Left ventricle myocardium inferior (tissue), 1 donor: ENCODE data around the gene ZNF768. TPM values are rescaled to one million over a fixed set of nuclear protein-coding genes. Genes with fewer than 3 reads are reported as not detected.

Source experiments
- DNase-seq: peaks from one replicate; pipeline ENCODE4 v3.0.0-alpha.2; 2020
- H3K27ac ChIP-seq: fragments of 200-600 bp; replicated peaks from 2 replicates; pipeline ENCODE4 v1.8.0; 2021
- H3K27me3 ChIP-seq: fragments of 200-600 bp; 2 replicates; pipeline ENCODE4 v1.8.0; 2021; ENCODE audit warnings: low read depth
- H3K36me3 ChIP-seq: fragments of 200-600 bp; 2 replicates; pipeline ENCODE4 v1.8.0; 2021
- H3K4me1 ChIP-seq: fragments of 200-600 bp; 2 replicates; pipeline ENCODE4 v1.8.0; 2021
- H3K4me3 ChIP-seq: fragments of 200-600 bp; 2 replicates; pipeline ENCODE4 v1.8.0; 2021; ENCODE audit warnings: mild to moderate bottlenecking, moderate library complexity
- H3K9me3 ChIP-seq: fragments of 200-600 bp; replicated peaks from 2 replicates; pipeline ENCODE4 v1.8.0; 2021
- CTCF ChIP-seq: fragments of 200-600 bp; IDR thresholded peaks from 2 replicates; pipeline ENCODE4 v1.8.0; 2021; ENCODE audit warnings: antibody characterized with exemption, mild to moderate bottlenecking, borderline replicate concordance
- intact Hi-C: fragments of 100-400 bp; cut with micrococcal nuclease; formaldehyde crosslinking; loops from one replicate; pipeline ENCODE4 v1.11.0; 2022
- total RNA-seq: library from RNA; stranded (reverse); fragmentation: NEBNext Ultra II Directional; extraction: Animal tissue kit (Norgen Biotek cat#: 25700); gene quantifications from one replicate; pipeline ENCODE4 v1.2.1, GENCODE V29; 2021
- donor health status: DM: no; HTN: yes; CAD: no; lungs with severe emphysema.

Gene ZNF768
- total RNA-seq, 1 donor from 2014 or later = 61.1 TPM

- Histone ChIP-seq H3K36me3 (no peaks in the 10 kb centered on the region), H3K4me3 (no peak overlapping the region), H3K27me3 (peaks cover 20% of the 10 kb centered on the region), H3K27ac (no peak overlapping the region), H3K4me1 (no peaks in the 10 kb centered on the region), H3K9me3 (no peaks in the 10 kb centered on the region)
- TF ChIP-seq CTCF = no peak
- no peak for DNase-seq
- intact Hi-C loops = no loop called here
Observed at GRCh38 chr16:30488764-30489605, 37.4 kb downstream of the ZNF768 start.

- peaks cover 20% of the 10 kb centered on the region for H3K27me3 ChIP-seq
- intact Hi-C loops = no loop called here
- no peak overlapping the region for H3K4me3 ChIP-seq
- H3K4me1 ChIP-seq = no peaks in the 10 kb centered on the region
- no peak overlapping the region for H3K27ac ChIP-seq
- H3K36me3 ChIP-seq = no peaks in the 10 kb centered on the region
- no peak for TF ChIP-seq CTCF
- no peaks in the 10 kb centered on the region for H3K9me3 ChIP-seq
- DNase-seq = no peak
Observed at GRCh38 chr16:30485818-30486436, 40.4 kb downstream of the ZNF768 start.

- Histone ChIP-seq H3K4me3 (no peak overlapping the region), H3K4me1 (no peaks in the 10 kb centered on the region), H3K27me3 (peaks cover 20% of the 10 kb centered on the region), H3K9me3 (no peaks in the 10 kb centered on the region), H3K36me3 (no peaks in the 10 kb centered on the region), H3K27ac (no peak overlapping the region)
- intact Hi-C loops = no loop called here
- DNase-seq = no peak
- no peak for TF ChIP-seq CTCF
Observed at GRCh38 chr16:30484887-30485286, 41.5 kb downstream of the ZNF768 start.

- no peak for DNase-seq
- Histone ChIP-seq H3K27me3 (peaks cover 13% of the 10 kb centered on the region), H3K4me1 (no peaks in the 10 kb centered on the region), H3K9me3 (no peaks in the 10 kb centered on the region), H3K4me3 (no peak overlapping the region), H3K27ac (no peak overlapping the region), H3K36me3 (no peaks in the 10 kb centered on the region)
- no peak for TF ChIP-seq CTCF
- intact Hi-C loops = no loop called here
Observed at GRCh38 chr16:30482366-30482765, 44.0 kb downstream of the ZNF768 start.

GRCh38 chr16:30481381-30481780 is 45.0 kb downstream of the ZNF768 start:
- Histone ChIP-seq H3K27ac (no peak overlapping the region), H3K27me3 (peaks cover 14% of the 10 kb centered on the region), H3K36me3 (no peaks in the 10 kb centered on the region), H3K9me3 (no peaks in the 10 kb centered on the region), H3K4me1 (no peaks in the 10 kb centered on the region), H3K4me3 (no peak overlapping the region)
- intact Hi-C loops = no loop called here
- DNase-seq = no peak
- no peak for TF ChIP-seq CTCF
